Glutamatergic neuron (in vitro differentiated cells): ENCODE results near the gene WWOX. TPM values are rescaled to one million over a fixed set of nuclear protein-coding genes. Genes with fewer than 3 reads are reported as not detected.

ENCODE experiments used
- DNase-seq: peaks from one replicate; pipeline ENCODE4 v3.0.0; 2022
- H3K27ac Mint-ChIP-seq: one replicate; pipeline ENCODE4 v1.8.0; 2020; ENCODE audit warnings: mild to moderate bottlenecking, mixed read lengths, inconsistent platforms; ENCODE audit not compliant: unreplicated experiment
- H3K27me3 Mint-ChIP-seq: one replicate; pipeline ENCODE4 v1.8.0; 2020; ENCODE audit warnings: mild to moderate bottlenecking, moderate library complexity, mixed read lengths, inconsistent platforms; ENCODE audit not compliant: unreplicated experiment
- H3K36me3 Mint-ChIP-seq: one replicate; pipeline ENCODE4 v1.8.0; 2020; ENCODE audit warnings: mild to moderate bottlenecking, mixed read lengths, inconsistent platforms; ENCODE audit not compliant: unreplicated experiment
- H3K4me1 Mint-ChIP-seq: one replicate; pipeline ENCODE4 v1.8.0; 2020; ENCODE audit warnings: mild to moderate bottlenecking, low read depth, mixed read lengths, inconsistent platforms; ENCODE audit not compliant: unreplicated experiment
- H3K4me3 Mint-ChIP-seq: one replicate; pipeline ENCODE4 v1.8.0; 2020; ENCODE audit warnings: mild to moderate bottlenecking, mixed read lengths, inconsistent platforms; ENCODE audit not compliant: unreplicated experiment
- H3K9me3 Mint-ChIP-seq: one replicate; pipeline ENCODE4 v1.8.0; 2020; ENCODE audit warnings: mild to moderate bottlenecking, moderate library complexity, mixed read lengths, inconsistent platforms; ENCODE audit not compliant: unreplicated experiment
- total RNA-seq: library from RNA; stranded (reverse); fragmentation: NEBNext Ultra II Directional; extraction: Animal tissue kit (Norgen Biotek cat#: 25700); gene quantifications from one replicate; pipeline ENCODE4 v1.2.1, GENCODE V29; 2021; ENCODE audit not compliant: unreplicated experiment
- TF ChIP-seq, protein P1 (sequence below): fragments of 200-600 bp; sonication (generic); IDR thresholded peaks from one replicate; pipeline ENCODE4 v1.5.0; 2021; ENCODE audit not compliant: partially characterized antibody, unreplicated experiment

WWOX gene
- total RNA-seq, 1 donor from 2014 or later: 10.3 TPM

DNA sequence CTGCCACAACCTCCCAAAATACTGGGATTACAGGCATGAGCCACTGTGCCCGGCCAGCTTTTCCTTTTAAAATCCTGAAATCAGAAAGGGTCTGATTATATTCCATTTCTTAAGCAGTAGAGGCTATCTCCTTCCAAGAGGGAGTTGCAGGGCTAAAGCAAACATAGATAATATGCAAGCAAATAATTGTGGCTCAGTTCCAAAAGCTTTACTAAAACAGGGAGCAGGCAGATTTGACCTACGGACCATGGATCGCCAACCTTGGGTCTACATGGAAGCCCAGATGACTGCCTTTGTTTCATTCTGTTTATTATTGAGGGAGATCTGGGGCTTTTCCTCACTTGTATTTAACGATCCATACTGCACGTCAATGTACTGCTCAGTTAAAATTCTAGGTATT lies 38.6 kb upstream of the WWOX start:
- peaks cover 2% of the 10 kb centered on the region for H3K27me3 Mint-ChIP-seq
- no peak overlapping the region for H3K27ac Mint-ChIP-seq
- H3K36me3 Mint-ChIP-seq: peaks cover 3% of the 10 kb centered on the region
- DNase-seq: no peak
- no peaks in the 10 kb centered on the region for H3K4me1 Mint-ChIP-seq
- no peak overlapping the region for H3K4me3 Mint-ChIP-seq
- H3K9me3 Mint-ChIP-seq: peaks cover 2% of the 10 kb centered on the region
- TF ChIP-seq, protein P1, sequence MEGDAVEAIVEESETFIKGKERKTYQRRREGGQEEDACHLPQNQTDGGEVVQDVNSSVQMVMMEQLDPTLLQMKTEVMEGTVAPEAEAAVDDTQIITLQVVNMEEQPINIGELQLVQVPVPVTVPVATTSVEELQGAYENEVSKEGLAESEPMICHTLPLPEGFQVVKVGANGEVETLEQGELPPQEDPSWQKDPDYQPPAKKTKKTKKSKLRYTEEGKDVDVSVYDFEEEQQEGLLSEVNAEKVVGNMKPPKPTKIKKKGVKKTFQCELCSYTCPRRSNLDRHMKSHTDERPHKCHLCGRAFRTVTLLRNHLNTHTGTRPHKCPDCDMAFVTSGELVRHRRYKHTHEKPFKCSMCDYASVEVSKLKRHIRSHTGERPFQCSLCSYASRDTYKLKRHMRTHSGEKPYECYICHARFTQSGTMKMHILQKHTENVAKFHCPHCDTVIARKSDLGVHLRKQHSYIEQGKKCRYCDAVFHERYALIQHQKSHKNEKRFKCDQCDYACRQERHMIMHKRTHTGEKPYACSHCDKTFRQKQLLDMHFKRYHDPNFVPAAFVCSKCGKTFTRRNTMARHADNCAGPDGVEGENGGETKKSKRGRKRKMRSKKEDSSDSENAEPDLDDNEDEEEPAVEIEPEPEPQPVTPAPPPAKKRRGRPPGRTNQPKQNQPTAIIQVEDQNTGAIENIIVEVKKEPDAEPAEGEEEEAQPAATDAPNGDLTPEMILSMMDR: no peak

DNA sequence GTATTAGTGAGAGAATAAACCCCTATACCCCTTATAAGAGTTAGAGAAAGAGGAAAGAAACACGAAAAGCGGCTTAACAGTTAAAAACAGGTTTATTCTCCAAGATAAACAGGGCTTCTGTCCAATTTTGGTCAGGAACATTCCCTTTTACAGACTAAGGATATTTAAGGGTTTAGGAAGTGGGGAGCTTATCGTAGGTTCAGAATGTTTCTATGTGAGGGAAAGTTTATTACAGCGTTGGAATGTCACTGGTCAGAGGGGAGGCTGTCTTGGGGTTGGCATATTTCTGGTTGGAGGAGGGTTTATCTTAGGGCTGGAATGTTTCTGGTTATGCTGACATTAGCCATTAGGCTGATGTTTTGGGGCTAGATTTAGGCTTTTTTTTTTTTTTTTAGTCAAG lies 34.1 kb upstream of the WWOX start:
- no peaks in the 10 kb centered on the region for H3K27me3 Mint-ChIP-seq
- TF ChIP-seq, protein P1: no peak
- no peak overlapping the region for H3K27ac Mint-ChIP-seq
- no peaks in the 10 kb centered on the region for H3K9me3 Mint-ChIP-seq
- DNase-seq: no peak
- H3K4me1 Mint-ChIP-seq: no peaks in the 10 kb centered on the region
- no peaks in the 10 kb centered on the region for H3K36me3 Mint-ChIP-seq
- H3K4me3 Mint-ChIP-seq: no peak overlapping the region

DNA sequence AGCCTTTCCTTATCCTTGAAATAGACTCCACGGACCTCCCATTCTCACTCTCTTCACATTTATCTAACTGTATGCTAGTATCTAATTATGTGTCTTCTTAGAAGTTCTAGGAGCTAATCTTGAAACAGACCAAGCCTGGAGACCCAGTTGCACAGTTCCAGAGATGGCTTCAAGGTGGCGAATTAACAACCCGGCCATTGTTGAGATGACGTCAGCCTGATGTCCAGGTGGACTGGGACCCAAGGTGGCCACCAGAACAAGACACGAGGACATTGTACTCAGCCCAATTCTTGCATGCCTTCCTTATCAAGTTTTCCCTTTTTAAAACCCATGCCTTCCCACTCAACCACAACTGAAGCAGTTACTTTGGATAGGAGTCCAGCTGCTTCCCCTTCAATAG lies 29.5 kb upstream of the WWOX start:
- no peaks in the 10 kb centered on the region for H3K4me1 Mint-ChIP-seq
- H3K27me3 Mint-ChIP-seq: peaks cover 8% of the 10 kb centered on the region
- no peaks in the 10 kb centered on the region for H3K36me3 Mint-ChIP-seq
- TF ChIP-seq, protein P1: no peak
- H3K4me3 Mint-ChIP-seq: no peak overlapping the region
- H3K27ac Mint-ChIP-seq: no peak overlapping the region
- DNase-seq: no peak
- H3K9me3 Mint-ChIP-seq: no peaks in the 10 kb centered on the region

DNA sequence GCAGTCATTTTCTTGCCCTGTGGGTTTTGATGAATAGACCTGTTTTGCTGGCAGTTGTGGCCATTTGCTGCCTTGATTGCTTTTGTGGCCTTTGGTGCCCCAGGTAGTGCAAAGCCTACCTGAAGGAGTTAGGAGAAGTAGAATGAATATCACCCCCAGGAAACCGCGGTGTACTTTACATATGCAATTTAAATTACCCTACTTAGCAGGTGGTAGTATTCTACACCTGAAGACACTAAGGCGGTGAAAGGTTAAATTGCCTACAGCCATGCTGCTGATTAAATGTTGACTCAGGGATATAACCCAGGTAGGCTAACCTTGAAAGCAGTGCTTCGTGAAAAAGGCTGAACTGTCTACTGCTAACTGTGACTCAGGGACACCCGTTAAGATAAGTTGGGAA lies 27.2 kb upstream of the WWOX start:
- Mint-ChIP-seq H3K36me3 (no peaks in the 10 kb centered on the region), H3K4me1 (no peaks in the 10 kb centered on the region), H3K27me3 (peaks cover 9% of the 10 kb centered on the region), H3K4me3 (no peak overlapping the region), H3K9me3 (no peaks in the 10 kb centered on the region), H3K27ac (no peak overlapping the region)
- TF ChIP-seq, protein P1: no peak
- no peak for DNase-seq

DNA sequence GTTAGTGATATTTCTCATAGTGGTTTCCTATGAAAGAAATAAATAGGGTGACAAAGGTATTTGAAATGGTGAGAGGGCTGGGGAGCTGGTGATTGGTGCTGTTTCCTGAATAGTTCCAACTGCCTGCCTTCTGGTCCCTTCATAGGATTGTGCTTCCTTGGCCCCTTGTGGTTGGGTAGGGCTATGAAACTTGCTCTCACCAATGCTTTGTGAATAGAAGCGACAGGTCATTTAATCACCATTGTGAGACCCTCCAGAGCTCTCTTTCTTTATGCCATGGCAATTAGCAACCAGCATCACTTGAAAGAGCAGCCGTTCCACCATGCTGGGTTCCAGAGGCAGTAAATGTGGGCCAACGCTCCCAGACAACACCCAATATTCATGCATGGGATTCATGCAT lies 23.7 kb upstream of the WWOX start:
- Mint-ChIP-seq H3K27me3 (peaks cover 9% of the 10 kb centered on the region), H3K4me3 (no peak overlapping the region), H3K27ac (no peak overlapping the region), H3K4me1 (no peaks in the 10 kb centered on the region), H3K36me3 (no peaks in the 10 kb centered on the region), H3K9me3 (no peaks in the 10 kb centered on the region)
- TF ChIP-seq, protein P1: no peak
- DNase-seq: no peak
